ENCODE data around the gene UBE2H.
"Not testable (repeated sequence)": the region's sequence is repeated elsewhere in the genome, so short reads cannot be mapped to it uniquely, and the experiment has no call there.

Gene UBE2H

DNA sequence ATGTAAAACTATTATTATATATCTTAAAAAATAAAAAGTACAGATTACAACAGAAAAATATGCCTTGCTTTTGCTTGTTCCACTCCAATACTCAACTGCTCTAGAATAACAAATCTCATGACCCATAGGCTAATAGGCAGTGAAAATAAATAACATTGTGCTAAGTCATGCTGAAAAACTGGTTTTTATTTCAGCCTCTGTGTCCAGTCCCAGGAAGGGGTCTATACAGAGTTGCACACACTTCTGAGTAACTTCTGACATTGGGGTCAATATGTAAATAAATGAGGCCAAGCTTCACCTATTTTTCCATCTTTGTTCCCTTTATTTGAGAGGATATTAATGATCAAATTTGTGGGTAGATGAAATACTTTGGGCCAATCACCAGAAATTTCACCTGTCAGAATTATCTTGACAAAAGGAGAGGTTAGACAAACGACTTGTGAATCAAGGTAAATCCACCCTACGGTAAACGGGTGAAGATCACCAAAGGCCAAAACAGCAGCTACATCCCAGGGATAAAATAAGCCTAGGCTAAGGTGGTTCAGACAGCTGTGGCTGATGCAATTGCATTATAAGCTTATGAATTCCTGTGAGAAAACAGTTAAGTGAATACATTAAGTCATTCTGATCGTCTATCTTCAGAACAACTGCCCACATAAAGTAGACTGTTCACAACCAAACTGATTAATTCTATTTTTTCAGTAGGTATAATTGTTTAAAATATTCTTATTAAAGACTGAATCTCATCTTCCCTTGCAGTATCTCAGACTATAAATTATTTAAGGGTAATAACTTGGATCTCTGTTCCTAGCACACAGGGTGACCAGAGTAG is 87.5 kb downstream of the UBE2H start:
- Histone ChIP-seq H3K27me3 (ENCODE audit: low read depth) (no peaks in the 10 kb centered on the region), H3K4me3 (no peak overlapping the region), H3K4me1 (peaks cover 14% of the 10 kb centered on the region), H3K9me3 (no peaks in the 10 kb centered on the region), H3K36me3 (replicated peaks) (no peaks in the 10 kb centered on the region)
- in situ Hi-C loops (cut with MboI; ENCODE audit: low sequenced_read_pairs): no loop called here
- no peak for DNase-seq (ENCODE audit: low spot score in 2 of 2)

DNA sequence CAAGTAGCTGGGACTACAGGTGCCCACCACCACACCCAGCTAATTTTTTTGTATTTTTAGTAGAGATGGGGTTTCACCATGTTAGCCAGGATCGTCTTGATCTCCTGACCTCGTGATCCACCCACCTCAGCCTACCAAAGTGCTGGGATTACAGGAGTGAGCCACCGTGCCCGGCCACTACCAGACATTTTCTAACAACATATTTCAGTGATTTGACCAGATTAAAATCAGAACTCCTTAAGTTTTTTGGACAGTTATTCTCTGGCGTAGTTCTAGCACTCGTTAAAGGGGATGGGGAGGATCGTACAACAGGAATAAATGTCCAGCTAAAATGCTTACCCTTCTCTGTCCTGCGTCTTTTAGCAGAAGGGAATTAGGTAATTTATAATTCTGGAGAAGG is 88.1 kb downstream of the UBE2H start:
- peaks cover 15% of the 10 kb centered on the region for H3K4me1 ChIP-seq
- DNase-seq (ENCODE audit: low spot score in 2 of 2); H3K9me3 ChIP-seq; H3K36me3 ChIP-seq (replicated peaks); in situ Hi-C loops (cut with MboI; ENCODE audit: low sequenced_read_pairs); H3K4me3 ChIP-seq; H3K27me3 ChIP-seq (ENCODE audit: low read depth): not testable (repeated sequence)

DNA sequence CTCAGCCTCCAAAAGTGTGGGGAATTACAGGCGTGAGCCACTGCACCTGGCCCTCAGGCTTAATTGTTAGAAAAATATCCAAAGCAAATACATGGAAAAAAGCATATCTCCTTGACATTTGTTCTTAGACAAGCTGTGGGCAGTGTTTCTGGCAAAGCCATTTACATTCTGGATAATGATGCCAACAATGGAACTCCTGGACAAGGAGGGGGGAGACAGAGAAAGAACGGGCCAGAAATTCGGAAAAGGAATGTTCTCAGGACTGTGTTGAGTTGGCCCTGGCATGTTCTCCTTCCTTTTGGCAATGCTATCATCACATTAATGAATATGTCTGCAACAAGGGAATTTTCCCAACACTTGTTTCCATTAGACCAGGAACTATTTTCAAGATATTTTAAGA is 88.7 kb downstream of the UBE2H start:
- Histone ChIP-seq H3K9me3 (no peaks in the 10 kb centered on the region), H3K4me1 (peaks cover 21% of the 10 kb centered on the region), H3K36me3 (replicated peaks) (no peaks in the 10 kb centered on the region), H3K27me3 (ENCODE audit: low read depth) (no peaks in the 10 kb centered on the region), H3K4me3 (no peak overlapping the region)
- in situ Hi-C loops (cut with MboI; ENCODE audit: low sequenced_read_pairs): no loop called here
- DNase-seq (ENCODE audit: low spot score in 2 of 2): no peak

DNA sequence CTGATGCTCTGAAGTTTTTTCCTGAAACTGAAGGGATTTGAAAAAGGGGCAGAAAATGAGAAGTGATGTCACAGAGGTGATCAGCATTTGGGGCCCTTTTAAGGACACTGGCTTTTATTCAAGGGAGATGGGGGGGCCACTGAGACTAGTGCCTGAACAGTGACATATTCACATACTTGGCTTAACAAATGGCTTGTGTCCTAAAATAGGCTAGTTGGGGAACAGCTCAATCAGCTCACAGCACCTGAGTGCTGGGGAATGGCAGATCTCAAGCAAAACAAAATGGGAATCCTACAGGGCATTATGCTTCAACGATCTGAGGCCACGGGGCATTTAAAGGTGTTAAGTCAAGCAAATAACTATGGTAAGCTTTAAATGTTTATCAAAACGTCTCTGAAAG is 90.1 kb downstream of the UBE2H start:
- DNase-seq (ENCODE audit: low spot score in 2 of 2): no peak
- Histone ChIP-seq H3K9me3 (no peaks in the 10 kb centered on the region), H3K27me3 (ENCODE audit: low read depth) (no peaks in the 10 kb centered on the region), H3K4me1 (peaks cover 23% of the 10 kb centered on the region), H3K36me3 (replicated peaks) (no peaks in the 10 kb centered on the region), H3K4me3 (no peak overlapping the region)
- in situ Hi-C loops (cut with MboI; ENCODE audit: low sequenced_read_pairs): no loop called here

DNA sequence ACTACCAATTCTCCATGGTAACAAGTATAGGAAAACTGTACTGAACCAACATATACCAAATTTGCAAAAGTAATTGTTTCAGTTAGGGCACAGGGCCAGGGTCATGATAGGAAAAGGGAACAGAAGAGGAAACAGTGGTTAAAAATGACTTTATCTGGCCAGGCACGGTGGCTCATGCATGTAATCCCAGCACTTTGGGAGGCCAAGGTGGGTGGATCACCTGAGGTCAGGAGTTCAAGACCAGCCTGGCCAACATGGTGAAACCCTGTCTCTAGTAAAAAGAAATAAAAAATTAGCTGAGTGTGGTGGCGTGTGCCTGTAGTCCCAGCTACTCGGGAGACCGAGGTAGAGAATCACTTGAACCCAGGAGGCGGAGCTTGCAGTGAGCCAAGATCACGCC is 92.0 kb downstream of the UBE2H start:
- H3K27me3 ChIP-seq (ENCODE audit: low read depth); DNase-seq (ENCODE audit: low spot score in 2 of 2); H3K36me3 ChIP-seq (replicated peaks); H3K9me3 ChIP-seq; in situ Hi-C loops (cut with MboI; ENCODE audit: low sequenced_read_pairs); H3K4me3 ChIP-seq: not testable (repeated sequence)
- peaks cover 23% of the 10 kb centered on the region for H3K4me1 ChIP-seq

DNA sequence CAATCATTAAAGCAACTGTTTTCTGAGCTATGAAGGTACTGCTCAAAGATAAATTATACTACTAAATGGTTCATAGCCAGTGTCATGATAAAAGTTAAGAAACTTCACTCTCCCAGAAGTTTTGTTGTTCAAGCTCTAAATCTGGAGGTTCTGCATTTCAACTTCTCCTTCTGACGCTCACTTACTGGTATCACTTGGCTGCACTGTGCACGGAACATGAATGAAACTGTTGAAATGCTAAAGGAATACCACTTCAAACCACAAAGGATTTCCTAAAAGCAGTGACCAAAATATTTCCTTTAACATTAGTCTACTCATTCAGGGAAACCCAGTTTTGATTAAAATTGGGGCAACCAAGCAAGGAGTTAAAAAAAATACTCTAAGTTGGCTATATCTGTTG is 93.6 kb downstream of the UBE2H start:
- Histone ChIP-seq H3K4me1 (peaks cover 37% of the 10 kb centered on the region), H3K27me3 (ENCODE audit: low read depth) (no peaks in the 10 kb centered on the region), H3K9me3 (no peaks in the 10 kb centered on the region), H3K4me3 (no peak overlapping the region), H3K36me3 (replicated peaks) (peaks cover 3% of the 10 kb centered on the region; the same call in 1 of the 2 replicates)
- in situ Hi-C loops (cut with MboI; ENCODE audit: low sequenced_read_pairs): no loop called here
- no peak for DNase-seq (ENCODE audit: low spot score in 2 of 2)

DNA sequence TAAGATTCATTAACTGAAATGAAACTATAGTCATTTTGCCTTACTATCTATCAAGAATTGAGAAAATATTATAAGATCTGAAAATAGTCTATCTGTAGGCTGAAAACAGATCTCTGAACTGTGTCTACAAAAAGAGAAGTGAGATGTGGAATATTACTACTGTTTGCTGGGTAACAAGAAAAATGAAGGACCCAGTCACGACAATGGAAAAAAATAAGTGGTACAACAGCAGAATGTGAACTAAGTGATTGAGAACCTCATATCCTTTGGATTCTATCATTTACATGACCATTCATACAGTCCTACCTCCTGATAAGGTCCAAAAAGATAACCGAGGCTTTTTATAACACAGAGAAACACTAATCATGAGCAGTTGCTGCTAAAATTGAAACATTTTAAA is 94.3 kb downstream of the UBE2H start:
- no peaks in the 10 kb centered on the region for H3K27me3 ChIP-seq (ENCODE audit: low read depth)
- H3K4me1 ChIP-seq: peaks cover 31% of the 10 kb centered on the region
- in situ Hi-C loops (cut with MboI; ENCODE audit: low sequenced_read_pairs): no loop called here
- no peak for DNase-seq (ENCODE audit: low spot score in 2 of 2)
- H3K36me3 ChIP-seq (replicated peaks): peaks cover 3% of the 10 kb centered on the region; the same call in 1 of the 2 replicates
- H3K4me3 ChIP-seq: no peak overlapping the region
- no peaks in the 10 kb centered on the region for H3K9me3 ChIP-seq

DNA sequence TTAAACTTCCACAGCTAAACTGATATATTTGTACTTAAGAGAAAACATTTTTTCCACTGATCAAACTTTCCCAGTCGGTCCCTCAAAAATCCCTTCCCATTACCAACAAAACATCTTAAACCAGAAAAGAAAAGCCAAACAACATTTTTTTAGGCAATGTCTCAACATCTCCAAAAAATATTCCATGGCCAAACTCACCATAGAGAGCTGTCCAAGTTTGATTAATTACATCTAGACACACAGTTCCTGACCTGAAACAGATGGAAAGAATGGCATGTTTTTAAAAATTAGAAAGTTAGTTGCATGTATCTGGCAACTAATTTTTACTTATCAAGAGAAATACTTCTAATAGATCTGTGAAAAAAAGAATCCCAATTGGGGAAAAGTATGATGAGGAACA is 95.4 kb downstream of the UBE2H start:
- Histone ChIP-seq H3K4me3 (no peak overlapping the region), H3K9me3 (no peaks in the 10 kb centered on the region), H3K36me3 (replicated peaks) (peaks cover 3% of the 10 kb centered on the region; the same call in 1 of the 2 replicates), H3K27me3 (ENCODE audit: low read depth) (no peaks in the 10 kb centered on the region), H3K4me1 (peaks cover 25% of the 10 kb centered on the region)
- DNase-seq (ENCODE audit: low spot score in 2 of 2): no peak
- in situ Hi-C loops (cut with MboI; ENCODE audit: low sequenced_read_pairs): no loop called here

DNA sequence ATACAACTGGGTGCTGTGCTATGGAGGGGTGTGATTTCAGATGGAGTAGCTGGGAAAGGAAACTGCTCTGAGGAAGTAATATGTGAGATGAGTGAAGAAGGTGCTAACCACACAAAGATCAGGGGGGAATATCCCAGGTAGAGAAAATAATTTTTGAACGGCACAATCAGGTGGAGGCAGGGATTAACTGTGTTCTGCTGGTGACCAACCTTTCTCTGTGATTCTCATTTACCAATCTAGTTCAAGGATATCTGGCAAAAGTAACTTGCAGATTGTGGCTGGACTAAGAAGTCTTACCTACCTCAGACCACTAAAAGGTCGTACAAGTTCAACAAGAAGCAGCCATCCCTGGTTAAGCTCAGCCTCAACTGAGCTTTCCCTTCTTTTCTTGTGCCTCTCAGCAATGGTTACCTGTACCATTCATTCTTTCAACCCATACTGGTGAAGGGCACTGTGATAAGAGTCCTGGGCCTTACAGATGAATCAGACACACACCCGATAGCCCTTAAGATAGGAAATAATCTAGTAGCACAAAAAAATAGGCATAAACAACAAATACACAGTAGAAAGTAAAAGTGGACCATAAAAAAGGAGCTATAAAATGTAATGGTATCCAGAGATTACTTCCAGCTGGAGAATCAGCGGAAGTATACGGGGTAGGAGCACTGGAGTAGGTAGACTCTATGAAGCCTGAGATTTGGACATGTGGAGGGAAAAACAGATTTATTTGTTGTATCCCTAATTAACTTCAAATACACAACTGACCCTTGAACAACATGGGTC is 96.6 kb downstream of the UBE2H start:
- DNase-seq (ENCODE audit: low spot score in 2 of 2): no peak
- H3K4me1 ChIP-seq: peaks cover 25% of the 10 kb centered on the region
- no peak overlapping the region for H3K4me3 ChIP-seq

DNA sequence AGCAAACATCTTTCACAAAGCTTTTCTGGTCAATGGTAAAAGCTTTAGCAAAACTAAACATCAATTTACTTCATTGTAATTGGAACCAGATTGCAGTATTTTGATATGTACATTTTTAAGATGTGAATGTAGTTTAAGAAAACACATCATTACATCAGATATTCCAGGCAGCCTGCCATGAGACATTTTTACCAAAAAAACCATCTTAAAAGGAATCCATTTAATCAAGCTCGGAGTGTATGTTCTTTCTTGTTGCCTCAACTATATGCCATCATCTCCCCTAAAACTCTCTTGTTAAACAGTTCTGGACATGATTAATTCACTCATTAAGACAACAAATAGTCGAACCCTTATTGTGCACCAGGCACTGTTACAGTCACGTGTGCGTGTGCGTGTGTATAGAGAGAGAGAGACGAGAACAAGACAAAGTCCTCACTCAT is 97.5 kb downstream of the UBE2H start:
- peaks cover 3% of the 10 kb centered on the region; the same call in 1 of the 2 replicates for H3K36me3 ChIP-seq (replicated peaks)
- no peaks in the 10 kb centered on the region for H3K27me3 ChIP-seq (ENCODE audit: low read depth)
- no peak overlapping the region for H3K4me3 ChIP-seq
- DNase-seq (ENCODE audit: low spot score in 2 of 2): no peak
- peaks cover 25% of the 10 kb centered on the region for H3K4me1 ChIP-seq
- in situ Hi-C loops (cut with MboI; ENCODE audit: low sequenced_read_pairs): no loop called here
- no peaks in the 10 kb centered on the region for H3K9me3 ChIP-seq

More for the DNA sequence above, 96.6 kb downstream of the UBE2H start:
- in situ Hi-C loops (cut with MboI; ENCODE audit: low sequenced_read_pairs): no loop called here
- H3K36me3 ChIP-seq (replicated peaks): peaks cover 3% of the 10 kb centered on the region; the same call in 1 of the 2 replicates
- H3K9me3 ChIP-seq: no peaks in the 10 kb centered on the region
- no peaks in the 10 kb centered on the region for H3K27me3 ChIP-seq (ENCODE audit: low read depth)

DNA sequence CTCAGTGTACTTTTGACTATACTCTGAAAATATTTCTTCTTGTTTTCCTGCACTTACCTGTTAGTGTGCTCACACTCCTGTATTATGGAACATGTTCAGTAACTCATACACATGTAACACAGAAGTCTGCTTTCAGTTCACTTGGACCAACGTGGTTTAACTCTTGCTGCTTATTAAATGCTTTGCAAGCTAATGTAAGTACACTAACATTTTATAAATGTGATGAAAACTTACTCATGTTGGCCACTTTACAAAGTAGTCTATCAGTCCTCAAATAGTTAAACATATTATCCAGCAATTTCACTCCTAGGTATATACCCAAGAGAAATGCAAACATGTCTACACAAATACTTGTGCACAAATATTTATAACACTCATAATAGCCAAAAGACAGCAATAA is 98.4 kb downstream of the UBE2H start:
- Histone ChIP-seq H3K27me3 (ENCODE audit: low read depth) (no peaks in the 10 kb centered on the region), H3K4me3 (no peak overlapping the region), H3K9me3 (no peaks in the 10 kb centered on the region), H3K4me1 (peaks cover 21% of the 10 kb centered on the region), H3K36me3 (replicated peaks) (peaks cover 3% of the 10 kb centered on the region; the same call in 1 of the 2 replicates)
- in situ Hi-C loops (cut with MboI; ENCODE audit: low sequenced_read_pairs): no loop called here
- DNase-seq (ENCODE audit: low spot score in 2 of 2): no peak

DNA sequence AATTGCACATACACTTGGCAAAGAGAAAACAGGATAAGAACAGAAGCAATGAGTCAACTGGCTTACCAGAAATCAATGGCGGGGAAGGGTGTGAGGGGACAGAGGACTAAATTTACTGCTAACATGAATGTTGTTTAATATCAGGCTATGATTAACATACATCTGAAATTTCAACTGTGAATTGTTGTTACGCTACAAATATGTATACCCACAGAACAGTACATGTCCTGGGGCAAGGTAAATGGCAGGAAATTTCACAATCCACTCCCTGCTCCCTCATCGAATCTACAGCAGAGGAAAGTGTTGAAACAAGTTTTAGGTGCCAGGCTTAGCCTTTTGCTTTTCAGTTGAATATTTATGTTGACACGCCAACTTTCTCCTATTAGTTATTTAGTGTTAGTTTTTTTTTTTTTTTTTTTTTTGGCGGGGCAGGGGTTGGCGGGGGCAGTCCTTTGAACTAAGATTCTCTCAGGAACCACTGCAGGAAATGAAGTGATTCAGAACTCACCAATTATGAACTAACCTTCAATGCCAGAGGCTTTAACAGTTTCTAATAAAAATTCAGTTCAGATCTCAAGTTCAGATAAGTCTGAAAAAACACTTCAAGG is 99.0 kb downstream of the UBE2H start:
- Histone ChIP-seq H3K4me3 (no peak overlapping the region), H3K36me3 (replicated peaks) (peaks cover 3% of the 10 kb centered on the region; the same call in 1 of the 2 replicates), H3K4me1 (peaks cover 16% of the 10 kb centered on the region), H3K27me3 (ENCODE audit: low read depth) (no peaks in the 10 kb centered on the region), H3K9me3 (no peaks in the 10 kb centered on the region)
- in situ Hi-C loops (cut with MboI; ENCODE audit: low sequenced_read_pairs): no loop called here
- DNase-seq (ENCODE audit: low spot score in 2 of 2): peak in 1 of 2 experiments; percentile 43

DNA sequence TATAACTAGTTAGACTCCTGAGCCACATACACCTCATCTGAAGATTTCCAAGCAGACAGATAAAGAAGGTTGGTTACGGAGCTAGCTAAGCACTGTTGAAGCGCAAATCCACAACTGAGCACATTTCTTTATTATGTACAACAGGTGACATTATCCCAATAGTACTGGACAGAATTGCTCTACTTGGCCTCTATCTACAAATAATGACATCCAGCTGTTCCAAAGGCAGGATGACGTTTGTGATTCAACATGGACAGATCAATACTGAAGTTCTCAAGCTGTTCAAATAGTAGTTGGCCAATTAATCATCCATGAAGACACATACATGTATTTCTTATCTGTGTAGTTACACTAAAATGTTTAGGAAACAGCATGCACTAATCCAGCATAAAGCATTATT is 101.0 kb downstream of the UBE2H start:
- no peaks in the 10 kb centered on the region; the same call in none of the 2 replicates for H3K36me3 ChIP-seq (replicated peaks)

DNA sequence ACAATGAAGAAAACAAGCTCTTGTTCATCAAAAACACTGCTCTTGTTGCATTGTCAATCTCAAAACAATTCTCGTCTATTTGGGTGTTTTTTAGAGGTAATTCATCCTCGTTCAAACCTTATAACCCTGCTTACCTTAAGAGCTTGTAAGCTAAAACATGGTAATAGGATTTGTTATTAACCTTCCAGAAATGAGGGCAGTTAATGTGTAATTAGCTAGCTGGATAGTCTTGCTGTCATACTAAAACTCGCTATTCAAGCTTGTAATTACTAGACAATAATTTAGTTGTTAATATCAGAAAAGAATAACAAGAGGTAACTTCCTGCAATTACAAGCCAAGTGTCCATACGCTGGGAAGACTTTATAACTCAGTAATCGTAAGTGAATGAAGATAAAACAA is 101.6 kb downstream of the UBE2H start:
- Histone ChIP-seq H3K36me3 (replicated peaks) (no peaks in the 10 kb centered on the region; the same call in none of the 2 replicates), H3K4me1 (peaks cover 16% of the 10 kb centered on the region), H3K4me3 (no peak overlapping the region), H3K27me3 (ENCODE audit: low read depth) (no peaks in the 10 kb centered on the region), H3K9me3 (no peaks in the 10 kb centered on the region)
- in situ Hi-C loops (cut with MboI; ENCODE audit: low sequenced_read_pairs): no loop called here
- no peak for DNase-seq (ENCODE audit: low spot score in 2 of 2)

More for the DNA sequence above, 101.0 kb downstream of the UBE2H start:
- DNase-seq (ENCODE audit: low spot score in 2 of 2): no peak
- H3K9me3 ChIP-seq: no peaks in the 10 kb centered on the region
- no peaks in the 10 kb centered on the region for H3K27me3 ChIP-seq (ENCODE audit: low read depth)
- in situ Hi-C loops (cut with MboI; ENCODE audit: low sequenced_read_pairs): no loop called here
- peaks cover 16% of the 10 kb centered on the region for H3K4me1 ChIP-seq
- no peak overlapping the region for H3K4me3 ChIP-seq
